A549 (cell line): ENCODE measurements around the gene PRKG1. TPM values are rescaled to one million over a fixed set of nuclear protein-coding genes. Genes with fewer than 3 reads are reported as not detected.

Experiments
- ATAC-seq, 2 experiments: fragments of 200-7000 bp in 1 of 2; fragments of >200 bp in 1 of 2; cut with Nextera tagmentation in 1 of 2; cut with Tn5 transposase in 1 of 2; 3 replicates each; pipeline versions ENCODE4 v1.8.0 to v1.9.1; 2018 to 2020; ENCODE audit warnings: mild to moderate bottlenecking in 1 of 2, moderate library complexity in 1 of 2
- CTCF ChIA-PET: fragments of 300-600 bp; sonication (Branson Sonifier 250); formaldehyde crosslinking; extraction: SDS; loops from one replicate; lab custom pipeline; 2021; ENCODE audit warnings: antibody characterized with exemption, inconsistent platforms; lab: Yijun Ruan, JAX
- POLR2A ChIA-PET: fragments of 350-600 bp; formaldehyde crosslinking; extraction: SDS; loops from one replicate; lab custom pipeline; 2021; ENCODE audit warnings: antibody characterized with exemption, inconsistent platforms; lab: Yijun Ruan, JAX
- DNase-seq, 2 experiments: peaks; one replicate each; pipeline versions ENCODE4 v3.0.0 to v3.0.0-alpha.2; 2011 to 2016; ENCODE audit warnings: low read depth in 1 of 2, low spot score in 1 of 2
- FAIRE-seq: peaks from 2 replicates; lab custom pipeline; 2011; peaks lifted over from hg19 to GRCh38; lab: Jason Lieb, UNC
- H3K27ac ChIP-seq, 2 experiments: fragments of >200 bp; sonication (Bioruptor Twin); formaldehyde crosslinking; 3 replicates each; pipeline ENCODE4 v1.5.1; 2016 to 2017
- H3K4me1 ChIP-seq: fragments of >200 bp; sonication (Bioruptor Twin); formaldehyde crosslinking; 3 replicates; pipeline ENCODE4 v1.6.1; 2016
- H3K4me2 ChIP-seq: fragments of >200 bp; sonication (Bioruptor Twin); formaldehyde crosslinking; 3 replicates; pipeline ENCODE4 v1.6.1; 2016
- H3K4me3 ChIP-seq: fragments of >200 bp; sonication (Bioruptor Twin); formaldehyde crosslinking; 3 replicates; pipeline ENCODE4 v1.5.1; 2016
- H3K9me3 ChIP-seq: fragments of >200 bp; sonication (Bioruptor Twin); formaldehyde crosslinking; 3 replicates; pipeline ENCODE4 v1.6.1; 2016
- BCL3 ChIP-seq: fragments of >200 bp; sonication (Bioruptor Twin); formaldehyde crosslinking; IDR thresholded peaks from 3 replicates; pipeline ENCODE4 v1.6.1; 2016
- EHMT2 ChIP-seq: fragments of 200-600 bp; sonication (generic); IDR thresholded peaks from 2 replicates; pipeline ENCODE4 v1.6.1; 2016; ENCODE audit warnings: antibody characterized with exemption, low read depth, mild to moderate bottlenecking, moderate library complexity
- FOSB ChIP-seq: fragments of 250-450 bp; sonication (Bioruptor Pico); IDR thresholded peaks from 2 replicates; pipeline ENCODE4 v1.5.0; 2020; ENCODE audit warnings: mild to moderate bottlenecking, moderate library complexity
- FOSL2 ChIP-seq, 2 experiments: fragments of 450-650 bp in 1 of 2; fragments of >200 bp in 1 of 2; sonication (Bioruptor Twin) in 1 of 2; formaldehyde crosslinking; IDR thresholded peaks; 2 replicates each; pipeline versions ENCODE4 v1.5.0 to v1.6.1; 2016 to 2020; ENCODE audit warnings: mild to moderate bottlenecking in 1 of 2, moderate library complexity in 1 of 2
- HDAC2 ChIP-seq: fragments of 200-600 bp; sonication (generic); IDR thresholded peaks from 2 replicates; pipeline ENCODE4 v1.6.1; 2016
- HEYL ChIP-seq: fragments of 250-450 bp; sonication (Bioruptor Pico); IDR thresholded peaks from 2 replicates; pipeline ENCODE4 v1.8.0; 2021; ENCODE audit warnings: mild to moderate bottlenecking, moderate library complexity
- HMGXB4 ChIP-seq: fragments of 250-450 bp; sonication (Bioruptor Pico); IDR thresholded peaks from 2 replicates; pipeline ENCODE4 v1.5.0; 2021; ENCODE audit warnings: mild to moderate bottlenecking, moderate library complexity, borderline replicate concordance
- HOXA7 ChIP-seq: fragments of 250-450 bp; sonication (Bioruptor Pico); IDR thresholded peaks from 2 replicates; pipeline ENCODE4 v1.5.0; 2020; ENCODE audit warnings: mild to moderate bottlenecking, moderate library complexity
- HOXB5 ChIP-seq: fragments of 250-450 bp; sonication (Bioruptor Pico); IDR thresholded peaks from 2 replicates; pipeline ENCODE4 v1.5.0; 2020; ENCODE audit warnings: mild to moderate bottlenecking, moderate library complexity
- JUNB ChIP-seq: fragments of >200 bp; sonication (Bioruptor Twin); formaldehyde crosslinking; IDR thresholded peaks from 2 replicates; pipeline ENCODE4 v1.6.1; 2016
- MAZ ChIP-seq: fragments of 150-350 bp; IDR thresholded peaks from 2 replicates; pipeline ENCODE4 v1.6.1; 2014; ENCODE audit warnings: antibody characterized with exemption, low read depth, low read length, borderline replicate concordance
- MYC ChIP-seq: IDR thresholded peaks from 2 replicates; pipeline ENCODE4 v1.6.1; 2012; ENCODE audit warnings: mild to moderate bottlenecking, inconsistent platforms, low read length, improper control_type of control experiment, borderline replicate concordance
- RAD21 ChIP-seq, 2 experiments: fragments of >200 bp in 1 of 2; sonication (Bioruptor Twin) in 1 of 2; formaldehyde crosslinking in 1 of 2; IDR thresholded peaks in 1 of 2; conservative IDR thresholded peaks in 1 of 2; 2 replicates in 1 of 2; 3 replicates in 1 of 2; pipeline ENCODE4 v1.6.1; 2012 to 2018; ENCODE audit warnings: inconsistent platforms in 1 of 2
- RARB ChIP-seq: fragments of 250-450 bp; sonication (Bioruptor Pico); IDR thresholded peaks from 2 replicates; pipeline ENCODE4 v1.8.0; 2021; ENCODE audit warnings: mild to moderate bottlenecking, moderate library complexity
- REST ChIP-seq: fragments of 200-600 bp; sonication (generic); IDR thresholded peaks from 2 replicates; pipeline ENCODE4 v1.6.1; 2016; ENCODE audit warnings: antibody characterized with exemption, mild to moderate bottlenecking, moderate library complexity
- SMC3 ChIP-seq: fragments of >200 bp; sonication (Bioruptor Twin); formaldehyde crosslinking; IDR thresholded peaks from 3 replicates; pipeline ENCODE4 v1.6.1; 2018; ENCODE audit warnings: inconsistent platforms
- TP53 ChIP-seq: fragments of 250-450 bp; sonication (Bioruptor Pico); IDR thresholded peaks from 2 replicates; pipeline ENCODE4 v1.5.0; 2021; ENCODE audit warnings: mild to moderate bottlenecking, moderate library complexity
- ZSCAN20 ChIP-seq: fragments of 250-450 bp; sonication (Bioruptor Pico); IDR thresholded peaks from 2 replicates; pipeline ENCODE4 v1.8.0; 2022; ENCODE audit warnings: mild to moderate bottlenecking, moderate library complexity
- WGBS: methylation state at CpG from one replicate; pipeline ENCODE4 v1.1.6; 2017; ENCODE audit errors: missing lambda C conversion rate; 5-methylcytosine and 5-hydroxymethylcytosine counted together
- polyA plus RNA-seq, 4 experiments: library from polyadenylated mRNA; depleted of rRNA in 3 of 4; stranded (reverse); fragments of >200 nt; fragmentation: RNase III in 1 of 4; extraction: RNeasy Plus Mini Kit Qiagen cat#74134 plus additional on column Dnase treatment in 1 of 4; gene quantifications; 2 replicates in 3 of 4; 3 replicates in 1 of 4; pipeline ENCODE4 v1.2.3, GENCODE V29; 2011 to 2017
- TF ChIP-seq, protein P1 (sequence below): fragments of 450-650 bp; IDR thresholded peaks from 2 replicates; pipeline ENCODE4 v1.6.1; 2014; ENCODE audit warnings: antibody characterized with exemption
- TF ChIP-seq, protein P2 (sequence below): IDR thresholded peaks from 2 replicates; pipeline ENCODE4 v1.6.1; 2012

Gene PRKG1
- polyA plus RNA-seq, 2 of the 4 experiments (the other 2 are of a cell fraction) = not detected

- CTCF ChIA-PET = interaction anchor here (2.4 kb wide), 1 partner anchor 11 kb away, joined by 7 read pairs; no protein-coding TSS in a partner anchor
- ATAC-seq = no peak
- TF ChIP-seq, protein P1, sequence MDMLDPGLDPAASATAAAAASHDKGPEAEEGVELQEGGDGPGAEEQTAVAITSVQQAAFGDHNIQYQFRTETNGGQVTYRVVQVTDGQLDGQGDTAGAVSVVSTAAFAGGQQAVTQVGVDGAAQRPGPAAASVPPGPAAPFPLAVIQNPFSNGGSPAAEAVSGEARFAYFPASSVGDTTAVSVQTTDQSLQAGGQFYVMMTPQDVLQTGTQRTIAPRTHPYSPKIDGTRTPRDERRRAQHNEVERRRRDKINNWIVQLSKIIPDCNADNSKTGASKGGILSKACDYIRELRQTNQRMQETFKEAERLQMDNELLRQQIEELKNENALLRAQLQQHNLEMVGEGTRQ = no peak
- TF ChIP-seq ZSCAN20 (CRISPR knock-in tag) (no peak), HDAC2 (no peak), FOSB (CRISPR knock-in tag) (no peak), HEYL (CRISPR knock-in tag) (no peak), EHMT2 (no peak), REST (no peak), HOXA7 (no peak), HOXB5 (CRISPR knock-in tag) (no peak), BCL3 (no peak), JUNB (no peak), MAZ (no peak), RAD21 (conservative IDR thresholded peaks at IDR 0.05 in 1 of 2, IDR thresholded peaks at IDR 0.05 in 1 of 2) (no peak), HMGXB4 (CRISPR knock-in tag) (no peak), FOSL2 (IDR thresholded peaks at IDR 0.05) (no peak), FOSL2 (CRISPR knock-in tag; IDR thresholded peaks at IDR 0.05) (no peak), RARB (CRISPR knock-in tag) (no peak), SMC3 (no peak), TP53 (CRISPR knock-in tag) (no peak), MYC (no peak)
- TF ChIP-seq, protein P2, sequence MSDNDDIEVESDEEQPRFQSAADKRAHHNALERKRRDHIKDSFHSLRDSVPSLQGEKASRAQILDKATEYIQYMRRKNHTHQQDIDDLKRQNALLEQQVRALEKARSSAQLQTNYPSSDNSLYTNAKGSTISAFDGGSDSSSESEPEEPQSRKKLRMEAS = no peak
- Histone ChIP-seq H3K27ac (no peak overlapping the region), H3K4me1 (no peaks in the 10 kb centered on the region), H3K4me3 (no peak overlapping the region), H3K4me2 (no peak overlapping the region), H3K9me3 (no peaks in the 10 kb centered on the region)
- no peak for FAIRE-seq
- DNase-seq = no peak
- POLR2A ChIA-PET = no interaction called here
- WGBS = 22% methylated on average over 3 of the region's 3 CpGs
These were observed 303.8 kb downstream of the PRKG1 start for GRCh38 chr10:51377932-51378599.
